SKM-1 treated with dmso at 0.1 percent for 144 hours (cell line): ENCODE measurements around the gene HTR3C.
A peak's percentile ranks its signal among the peaks of the same experiment; 100 is the strongest.
"Not testable (repeated sequence)": the region's sequence is repeated elsewhere in the genome, so short reads cannot be mapped to it uniquely, and the experiment has no call there.

Experiments
- DNase-seq: peaks from one replicate; lab custom pipeline; 2025; ENCODE audit not compliant: unreplicated experiment; lab: John Stamatoyannopoulos, UW

HTR3C gene

GRCh38 chr3:184030536-184030935 lies 22.3 kb upstream of the HTR3C start:
- DNase-seq, result peak; percentile 41

GRCh38 chr3:184031187-184031792 lies 21.6 kb upstream of the HTR3C start, which contains the start of gene HTR3D:
HTR3D (plus strand) TSS chr3:184031742; CDS start chr3:184031742, 0 bp downstream.
- DNase-seq, result peak; percentile 20

- no peak for DNase-seq
These were observed 15.0 kb upstream of the HTR3C start for GRCh38 chr3:184037816-184038215.

GRCh38 chr3:184038307-184038706 lies 14.5 kb upstream of the HTR3C start:
- DNase-seq, result not testable (repeated sequence)

- DNase-seq, result no peak
These were observed 13.4 kb upstream of the HTR3C start for GRCh38 chr3:184039414-184039813.

GRCh38 chr3:184040010-184040409 lies 12.8 kb upstream of the HTR3C start:
- no peak for DNase-seq

- no peak for DNase-seq
These were observed 10.2 kb upstream of the HTR3C start for GRCh38 chr3:184042617-184043016.

GRCh38 chr3:184045995-184046394 lies 6.9 kb upstream of the HTR3C start:
- no peak for DNase-seq

GRCh38 chr3:184050217-184050847 lies 2.5 kb upstream of the HTR3C start:
- peak; percentile 8 for DNase-seq

GRCh38 chr3:184058029-184058428 lies 5.2 kb downstream of the HTR3C start:
- DNase-seq, result no peak

- no peak for DNase-seq
These were observed 6.6 kb downstream of the HTR3C start for GRCh38 chr3:184059424-184059823.

- no peak for DNase-seq
These were observed 9.8 kb downstream of the HTR3C start for GRCh38 chr3:184062637-184063036.

GRCh38 chr3:184066211-184066610 lies 13.4 kb downstream of the HTR3C start:
- DNase-seq, result no peak

- DNase-seq, result no peak
These were observed 14.8 kb downstream of the HTR3C start for GRCh38 chr3:184067573-184068055.

- no peak for DNase-seq
These were observed 15.5 kb downstream of the HTR3C start for GRCh38 chr3:184068344-184068743.

GRCh38 chr3:184071142-184071541 lies 18.3 kb downstream of the HTR3C start:
- DNase-seq, result not testable (repeated sequence)

GRCh38 chr3:184073621-184074020 lies 20.8 kb downstream of the HTR3C start:
- no peak for DNase-seq

- no peak for DNase-seq
These were observed 23.1 kb downstream of the HTR3C start for GRCh38 chr3:184075901-184076300.

GRCh38 chr3:184077881-184078280 lies 25.0 kb downstream of the HTR3C start:
- no peak for DNase-seq

GRCh38 chr3:184078851-184079250 lies 26.0 kb downstream of the HTR3C start:
- no peak for DNase-seq

- DNase-seq, result no peak
These were observed 28.4 kb downstream of the HTR3C start for GRCh38 chr3:184081116-184081830.

GRCh38 chr3:184082034-184082433 lies 29.2 kb downstream of the HTR3C start:
- DNase-seq, result no peak
